Mesendoderm (in vitro differentiated cells): ENCODE data around the gene WDR45B.

Source experiments
- DNase-seq: peaks from one replicate; pipeline ENCODE4 v3.0.0; 2013
- H2AK5ac ChIP-seq: 2 replicates; pipeline ENCODE4 v1.6.1; 2013; ENCODE audit warnings: low read length, inconsistent platforms
- H2BK120ac ChIP-seq: 2 replicates; pipeline ENCODE4 v1.6.1; 2013; ENCODE audit warnings: low read depth, mild to moderate bottlenecking, low read length, moderate library complexity, mixed read lengths
- H2BK15ac ChIP-seq: replicated peaks from 2 replicates; pipeline ENCODE4 v1.6.1; 2013; ENCODE audit warnings: low read depth, mild to moderate bottlenecking, moderate library complexity
- H2BK5ac ChIP-seq: 2 replicates; pipeline ENCODE4 v1.6.1; 2013; ENCODE audit warnings: low read length, inconsistent platforms
- H3K18ac ChIP-seq: 2 replicates; pipeline ENCODE4 v1.6.1; 2013; ENCODE audit warnings: mild to moderate bottlenecking, low read length, mixed read lengths
- H3K23ac ChIP-seq: one replicate; pipeline ENCODE4 v1.6.1; 2013; ENCODE audit warnings: low read length
- H3K27ac ChIP-seq: 2 replicates; pipeline ENCODE4 v1.5.1; 2013; ENCODE audit warnings: low read depth, mild to moderate bottlenecking, inconsistent platforms, low read length, moderate library complexity
- H3K27me3 ChIP-seq: 2 replicates; pipeline ENCODE4 v1.6.1; 2013; ENCODE audit warnings: low read length, control low read depth, mild to moderate bottlenecking, inconsistent platforms; ENCODE audit not compliant: insufficient read depth, poor library complexity
- H3K36me3 ChIP-seq: 2 replicates; pipeline ENCODE4 v1.6.1; 2013; ENCODE audit warnings: low read length, inconsistent platforms; ENCODE audit not compliant: control insufficient read depth, insufficient read depth
- H3K4ac ChIP-seq: one replicate; pipeline ENCODE4 v1.6.1; 2013; ENCODE audit warnings: low read depth, mild to moderate bottlenecking, low read length, moderate library complexity
- H3K4me1 ChIP-seq: 2 replicates; pipeline ENCODE4 v1.6.1; 2013; ENCODE audit warnings: low read depth, low read length, inconsistent platforms; ENCODE audit not compliant: control insufficient read depth
- H3K4me2 ChIP-seq: 2 replicates; pipeline ENCODE4 v1.6.1; 2013; ENCODE audit warnings: low read length
- H3K4me3 ChIP-seq: 2 replicates; pipeline ENCODE4 v1.5.1; 2013; ENCODE audit warnings: mild to moderate bottlenecking, low read length
- H3K56ac ChIP-seq: one replicate; pipeline ENCODE4 v1.6.1; 2013; ENCODE audit warnings: low read length
- H3K79me1 ChIP-seq: 2 replicates; pipeline ENCODE4 v1.6.1; 2013; ENCODE audit warnings: low read length, inconsistent platforms
- H3K79me2 ChIP-seq: 2 replicates; pipeline ENCODE4 v1.6.1; 2013; ENCODE audit warnings: mild to moderate bottlenecking, low read length; ENCODE audit not compliant: control insufficient read depth, insufficient read depth
- H3K9ac ChIP-seq: 2 replicates; pipeline ENCODE4 v1.6.1; 2013; ENCODE audit warnings: low read length, inconsistent platforms
- H4K5ac ChIP-seq: one replicate; pipeline ENCODE4 v1.6.1; 2013; ENCODE audit warnings: low read length
- H4K8ac ChIP-seq: one replicate; pipeline ENCODE4 v1.6.1; 2013; ENCODE audit warnings: low read depth, mild to moderate bottlenecking, control low read depth, low read length, moderate library complexity
- WGBS: extraction: QIAGEN DNeasy Blood & Tissue Kit; methylation state at CpG from one replicate; pipeline ENCODE4 v1.1.7; 2013; ENCODE audit warnings: low lambda C conversion rate, missing lambda C conversion rate; ENCODE audit not compliant: insufficient coverage; ENCODE audit errors: extremely low coverage; 5-methylcytosine and 5-hydroxymethylcytosine counted together

WDR45B gene

DNA sequence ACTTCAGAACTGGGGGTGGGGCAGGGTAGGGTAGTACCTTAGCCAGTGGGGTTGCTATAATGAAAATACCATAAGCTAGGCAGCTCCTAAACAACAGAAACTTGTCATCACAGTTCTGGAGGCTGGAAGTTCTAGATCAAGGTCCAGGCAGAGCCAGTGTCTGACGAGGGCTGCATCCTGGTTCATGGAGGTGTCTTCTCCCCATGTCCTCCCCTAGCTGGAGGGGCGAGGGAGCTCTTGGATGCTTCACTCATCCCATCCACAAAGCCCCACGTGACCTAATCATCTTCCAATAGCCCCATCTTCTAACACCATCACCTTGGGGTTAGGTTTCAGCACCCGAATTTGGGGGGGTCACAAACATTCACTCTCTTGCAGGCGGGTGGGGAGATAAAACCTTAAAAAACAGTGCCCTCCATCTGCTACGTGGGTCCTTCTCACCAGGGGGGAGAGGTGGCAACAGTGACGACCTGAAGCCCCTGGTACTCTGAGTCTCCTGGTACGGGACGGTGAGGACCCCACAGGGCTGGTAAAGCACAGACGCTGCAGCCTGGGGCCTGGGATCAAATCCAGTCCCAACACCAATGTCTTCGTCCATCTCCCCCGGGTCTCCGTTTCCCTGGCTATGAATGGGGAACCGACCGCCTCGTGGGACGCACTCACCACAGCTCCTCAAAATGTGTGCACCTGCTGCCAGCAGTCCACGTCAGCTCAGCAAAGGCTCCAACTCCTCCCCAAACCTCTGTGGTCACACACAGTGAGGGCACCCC lies 27.4 kb upstream of the WDR45B start:
- Histone ChIP-seq H3K79me2 (no peaks in the 10 kb centered on the region), H3K4me2 (no peak overlapping the region), H3K18ac (no peak overlapping the region), H3K23ac (no peak overlapping the region), H3K4me1 (no peaks in the 10 kb centered on the region), H4K8ac (no peak overlapping the region), H3K56ac (no peak overlapping the region), H3K36me3 (no peaks in the 10 kb centered on the region), H2BK5ac (no peak overlapping the region), H3K27me3 (no peaks in the 10 kb centered on the region), H2AK5ac (no peak overlapping the region), H2BK120ac (no peak overlapping the region), H3K4ac (no peak overlapping the region), H3K9ac (no peak overlapping the region), H3K79me1 (no peaks in the 10 kb centered on the region), H2BK15ac (no peak overlapping the region), H3K4me3 (no peak overlapping the region), H3K27ac (no peak overlapping the region), H4K5ac (no peak overlapping the region)
- DNase-seq = no peak
- no CpG with 5 or more reads among the region's 18 CpGs for WGBS

DNA sequence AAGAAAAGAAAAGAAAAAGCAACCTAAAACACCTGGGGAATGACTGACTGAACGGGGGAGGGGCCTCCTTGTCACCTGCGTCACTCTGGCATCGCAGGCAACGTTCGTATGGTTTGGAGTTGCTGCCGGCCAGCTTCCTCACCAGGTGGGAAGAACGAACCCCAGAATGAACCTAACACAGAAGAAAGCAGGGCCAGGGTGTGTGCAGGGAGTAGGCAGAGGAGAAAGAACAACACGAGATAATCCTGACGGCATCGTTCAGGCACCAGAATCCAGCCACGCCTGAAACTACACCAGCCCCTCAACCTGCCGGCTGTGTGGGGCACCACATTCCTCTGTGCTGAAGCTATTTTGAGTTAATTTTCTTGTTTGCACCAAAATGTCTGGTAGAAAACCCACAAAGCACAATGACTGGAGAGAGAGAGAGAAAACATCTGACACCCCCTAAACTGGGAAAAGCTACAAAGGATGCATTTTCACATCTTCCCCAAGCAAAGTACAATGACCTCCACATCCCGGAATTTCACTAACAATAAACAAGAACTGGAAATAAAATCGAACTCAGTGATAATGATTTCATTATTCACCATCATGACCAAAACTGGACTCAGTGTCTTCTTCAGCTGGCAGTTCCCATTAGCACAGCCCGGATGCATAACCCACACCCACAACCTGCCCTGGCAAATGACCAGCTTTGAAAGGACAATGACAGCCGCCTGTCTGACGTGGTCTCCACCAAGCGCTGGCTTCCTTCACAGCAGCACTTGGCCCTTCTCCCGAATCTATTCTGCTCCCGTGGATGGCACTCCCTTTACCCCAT lies 26.6 kb upstream of the WDR45B start:
- H4K5ac ChIP-seq = no peak overlapping the region
- no peaks in the 10 kb centered on the region for H3K27me3 ChIP-seq
- H4K8ac ChIP-seq = no peak overlapping the region
- no peaks in the 10 kb centered on the region for H3K4me1 ChIP-seq
- H3K23ac ChIP-seq = no peak overlapping the region
- H3K4ac ChIP-seq = no peak overlapping the region
- H2BK15ac ChIP-seq = no peak overlapping the region
- H3K79me1 ChIP-seq = no peaks in the 10 kb centered on the region
- H3K4me2 ChIP-seq = no peak overlapping the region
- H2AK5ac ChIP-seq = no peak overlapping the region
- H3K27ac ChIP-seq = no peak overlapping the region
- H2BK120ac ChIP-seq = no peak overlapping the region
- H3K4me3 ChIP-seq = no peak overlapping the region
- no CpG with 5 or more reads among the region's 20 CpGs for WGBS
- no peak overlapping the region for H3K18ac ChIP-seq
- no peak for DNase-seq
- H3K56ac ChIP-seq = no peak overlapping the region
- no peak overlapping the region for H2BK5ac ChIP-seq
- no peaks in the 10 kb centered on the region for H3K79me2 ChIP-seq
- no peak overlapping the region for H3K9ac ChIP-seq
- no peaks in the 10 kb centered on the region for H3K36me3 ChIP-seq

DNA sequence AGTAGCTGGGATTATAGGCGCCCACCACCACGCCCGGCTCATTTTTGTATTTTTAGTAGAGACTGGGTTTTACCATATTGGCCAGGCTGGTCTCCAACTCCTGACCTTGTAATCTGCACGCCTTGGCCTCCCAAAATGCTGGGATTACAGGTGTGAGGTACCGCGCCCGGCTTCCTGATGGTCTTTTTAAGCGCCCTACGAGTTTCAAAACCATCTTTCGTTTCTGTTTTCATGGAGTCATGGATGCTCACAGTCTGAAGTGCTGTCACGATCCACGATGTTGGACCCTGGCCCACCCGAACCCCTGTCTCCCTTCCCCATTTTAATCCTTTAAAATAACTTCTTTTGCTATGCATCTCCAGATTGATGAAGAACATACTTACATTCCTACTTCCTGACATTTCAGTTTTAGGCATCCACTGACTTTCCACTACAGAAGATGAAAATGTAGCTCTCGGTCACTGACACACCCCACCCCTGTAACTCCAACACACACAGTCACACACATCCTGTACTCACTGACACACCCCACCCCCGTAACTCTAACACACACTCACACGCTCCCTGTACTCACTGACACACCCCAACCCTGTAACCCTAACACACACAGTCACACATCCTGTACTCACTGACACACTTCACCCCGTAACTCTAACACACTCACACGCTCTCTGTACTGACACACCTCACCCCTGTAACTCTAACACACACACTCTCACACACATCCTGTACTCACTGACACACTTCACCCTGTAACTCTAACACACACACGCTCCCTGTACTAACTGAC lies 22.6 kb upstream of the WDR45B start:
- no peak overlapping the region for H4K5ac ChIP-seq
- DNase-seq = no peak
- H2BK5ac ChIP-seq = no peak overlapping the region
- H3K4ac ChIP-seq = no peak overlapping the region
- no peak overlapping the region for H4K8ac ChIP-seq
- no peak overlapping the region for H2BK120ac ChIP-seq
- no peak overlapping the region for H3K27ac ChIP-seq
- H2AK5ac ChIP-seq = no peak overlapping the region
- no peak overlapping the region for H2BK15ac ChIP-seq
- WGBS = 100% methylated on average over 3 of the region's 19 CpGs
- H3K79me2 ChIP-seq = no peaks in the 10 kb centered on the region
- H3K4me3 ChIP-seq = no peak overlapping the region
- no peaks in the 10 kb centered on the region for H3K27me3 ChIP-seq
- H3K23ac ChIP-seq = no peak overlapping the region
- H3K79me1 ChIP-seq = no peaks in the 10 kb centered on the region
- no peaks in the 10 kb centered on the region for H3K36me3 ChIP-seq
- H3K4me2 ChIP-seq = no peak overlapping the region
- H3K9ac ChIP-seq = no peak overlapping the region
- no peak overlapping the region for H3K18ac ChIP-seq
- no peak overlapping the region for H3K56ac ChIP-seq
- peaks cover 2% of the 10 kb centered on the region for H3K4me1 ChIP-seq

DNA sequence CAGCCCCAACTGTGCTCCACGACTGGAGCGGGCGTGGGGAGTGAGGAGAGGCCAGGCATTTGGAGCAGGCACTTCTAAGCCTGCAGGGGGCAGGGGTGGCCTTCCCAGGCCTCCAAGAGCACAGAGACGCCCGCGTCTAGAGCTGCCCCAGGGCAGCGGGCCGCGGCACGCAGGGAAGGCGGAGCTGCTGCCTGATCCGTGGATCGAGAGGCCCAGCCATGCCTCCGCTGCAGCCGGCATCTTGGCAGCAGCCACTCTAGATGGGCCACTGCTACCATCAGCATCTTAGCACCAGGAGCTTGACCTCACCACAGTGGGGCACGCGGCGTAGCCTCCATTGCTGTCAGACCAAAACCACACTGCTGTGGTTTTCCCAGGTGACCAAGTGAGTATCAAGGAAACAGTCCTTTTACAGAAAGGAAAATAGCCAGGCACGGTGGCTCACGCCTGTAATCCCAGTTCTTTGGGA lies 20.4 kb upstream of the WDR45B start:
- no CpG with 5 or more reads among the region's 20 CpGs for WGBS
- H3K56ac ChIP-seq = peak overlapping the region; percentile 90
- no peak overlapping the region for H3K23ac ChIP-seq
- H3K27ac ChIP-seq = no peak overlapping the region
- H2BK120ac ChIP-seq = no peak overlapping the region
- peaks cover 2% of the 10 kb centered on the region for H3K4me1 ChIP-seq
- peak; percentile 88 for DNase-seq
- H4K8ac ChIP-seq = no peak overlapping the region
- H3K18ac ChIP-seq = no peak overlapping the region
- no peaks in the 10 kb centered on the region for H3K27me3 ChIP-seq
- no peak overlapping the region for H2BK5ac ChIP-seq
- no peak overlapping the region for H3K4ac ChIP-seq
- no peaks in the 10 kb centered on the region for H3K36me3 ChIP-seq
- no peak overlapping the region for H3K4me3 ChIP-seq
- no peak overlapping the region for H2AK5ac ChIP-seq
- H3K79me2 ChIP-seq = no peaks in the 10 kb centered on the region
- no peaks in the 10 kb centered on the region for H3K79me1 ChIP-seq
- H3K9ac ChIP-seq = peak overlapping the region; percentile 48
- no peak overlapping the region for H2BK15ac ChIP-seq
- no peak overlapping the region for H4K5ac ChIP-seq
- H3K4me2 ChIP-seq = no peak overlapping the region

DNA sequence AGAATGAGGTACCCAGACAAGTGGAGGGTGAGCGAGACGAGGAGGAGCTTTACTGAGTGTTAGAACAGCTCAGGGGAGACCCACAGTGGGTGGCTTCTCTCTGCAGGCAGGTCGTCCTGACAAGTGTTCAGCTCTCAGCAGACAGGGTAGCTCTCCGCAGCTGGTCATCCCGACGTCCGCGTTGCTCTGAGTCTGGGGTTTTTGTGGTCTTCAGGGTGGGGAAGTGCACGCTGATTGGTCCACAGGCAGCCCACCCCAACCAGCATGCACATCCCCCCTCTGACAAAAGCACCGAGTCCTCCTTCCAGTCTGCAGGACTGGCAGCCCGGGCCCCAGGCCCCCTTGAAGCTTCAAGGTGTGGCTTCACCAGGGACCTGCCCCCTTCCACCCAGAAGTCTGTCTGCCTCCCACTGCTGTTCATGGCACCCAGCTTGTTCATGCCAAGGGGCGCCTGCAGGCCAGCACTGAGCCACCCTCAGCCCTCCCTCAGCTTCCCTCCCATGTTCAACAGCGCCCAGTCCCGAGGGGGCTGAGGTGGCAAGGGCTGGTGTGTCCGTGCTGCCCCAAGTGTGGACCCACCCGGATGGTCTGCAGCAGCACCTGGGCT lies 19.9 kb upstream of the WDR45B start:
- H2AK5ac ChIP-seq = no peak overlapping the region
- no peaks in the 10 kb centered on the region for H3K79me1 ChIP-seq
- no peaks in the 10 kb centered on the region for H3K27me3 ChIP-seq
- no peak overlapping the region for H3K4ac ChIP-seq
- H3K27ac ChIP-seq = no peak overlapping the region
- H4K5ac ChIP-seq = no peak overlapping the region
- H3K4me1 ChIP-seq = peaks cover 2% of the 10 kb centered on the region
- DNase-seq = no peak
- H3K4me3 ChIP-seq = no peak overlapping the region
- H3K79me2 ChIP-seq = no peaks in the 10 kb centered on the region
- WGBS = no CpG with 5 or more reads among the region's 16 CpGs
- H2BK120ac ChIP-seq = no peak overlapping the region
- no peak overlapping the region for H3K23ac ChIP-seq
- H2BK5ac ChIP-seq = no peak overlapping the region
- H2BK15ac ChIP-seq = no peak overlapping the region
- no peak overlapping the region for H4K8ac ChIP-seq
- H3K9ac ChIP-seq = peak overlapping the region; percentile 44
- H3K36me3 ChIP-seq = no peaks in the 10 kb centered on the region
- no peak overlapping the region for H3K4me2 ChIP-seq
- no peak overlapping the region for H3K18ac ChIP-seq
- H3K56ac ChIP-seq = peak overlapping the region; percentile 60
